GM06990 (cell line): ENCODE results near the gene CUX1.

Source experiments
- DNase-seq: peaks from one replicate; pipeline ENCODE4 v3.0.0-alpha.2; 2011; ENCODE audit not compliant: insufficient read length; ENCODE audit errors: extremely low read depth
- H3K27me3 ChIP-seq: replicated peaks from 2 replicates; pipeline ENCODE4 v1.6.0; 2011; ENCODE audit warnings: low read length; ENCODE audit not compliant: control insufficient read depth, insufficient read depth
- H3K36me3 ChIP-seq: 2 replicates; pipeline ENCODE4 v1.5.1; 2011; ENCODE audit warnings: low read length; ENCODE audit not compliant: control insufficient read depth, insufficient read depth
- H3K4me3 ChIP-seq: replicated peaks from 2 replicates; pipeline ENCODE4 v1.5.1; 2011; ENCODE audit warnings: low read depth, mild to moderate bottlenecking, control low read depth, low read length
- TF ChIP-seq, protein P1 (sequence below): IDR thresholded peaks from 2 replicates; pipeline ENCODE4 v1.5.1; 2011; ENCODE audit warnings: low read length, control low read depth, mild to moderate bottlenecking, inconsistent platforms; ENCODE audit not compliant: insufficient read depth, poor library complexity, severe bottlenecking

CUX1 gene

DNA sequence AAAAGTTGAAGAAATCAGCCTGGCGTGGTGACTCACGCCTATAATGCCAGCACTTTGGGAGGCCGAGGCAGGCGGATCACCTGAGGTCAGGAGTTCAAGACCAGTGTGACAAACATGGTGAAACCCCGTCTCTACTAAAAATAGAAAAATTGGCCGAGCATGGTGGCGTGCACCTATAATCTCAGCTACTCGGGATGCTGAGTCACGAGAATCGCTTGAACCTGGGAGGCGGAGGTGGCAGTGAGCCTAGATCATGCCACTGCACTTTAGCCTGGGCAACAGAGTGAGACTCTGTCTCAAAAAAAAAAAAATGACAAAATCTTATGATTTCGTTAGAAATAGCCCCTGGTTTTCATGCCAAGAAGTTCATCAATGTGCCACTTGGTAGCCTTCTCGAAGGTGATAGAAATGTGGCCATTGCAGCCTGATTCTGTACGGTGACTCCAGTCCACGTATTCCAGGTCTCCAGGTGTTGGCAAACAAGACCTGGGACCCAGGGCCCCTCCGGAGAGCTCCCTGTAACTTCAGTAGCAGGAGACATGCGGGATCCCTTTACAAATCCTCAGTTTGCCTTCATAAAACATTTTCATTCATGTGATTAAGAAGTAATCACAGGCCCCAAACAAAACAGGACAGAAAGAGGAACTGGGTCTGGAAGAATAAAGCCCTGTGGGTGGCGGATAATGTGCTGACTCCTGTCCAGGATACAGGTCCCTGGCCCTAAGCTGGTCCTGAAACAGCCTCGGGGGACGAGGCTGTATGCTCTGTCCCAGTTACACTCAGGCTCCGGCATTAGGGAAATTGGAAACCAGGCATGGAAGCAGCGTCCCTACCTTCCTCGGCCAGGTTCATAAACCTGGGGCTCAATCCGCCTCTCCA is 262.0 kb downstream of the CUX1 start:
- Histone ChIP-seq H3K4me3 (no peak overlapping the region), H3K27me3 (no peaks in the 10 kb centered on the region), H3K36me3 (no peaks in the 10 kb centered on the region; the same call in none of the 2 replicates)
- no peak for DNase-seq
- TF ChIP-seq, protein P1, sequence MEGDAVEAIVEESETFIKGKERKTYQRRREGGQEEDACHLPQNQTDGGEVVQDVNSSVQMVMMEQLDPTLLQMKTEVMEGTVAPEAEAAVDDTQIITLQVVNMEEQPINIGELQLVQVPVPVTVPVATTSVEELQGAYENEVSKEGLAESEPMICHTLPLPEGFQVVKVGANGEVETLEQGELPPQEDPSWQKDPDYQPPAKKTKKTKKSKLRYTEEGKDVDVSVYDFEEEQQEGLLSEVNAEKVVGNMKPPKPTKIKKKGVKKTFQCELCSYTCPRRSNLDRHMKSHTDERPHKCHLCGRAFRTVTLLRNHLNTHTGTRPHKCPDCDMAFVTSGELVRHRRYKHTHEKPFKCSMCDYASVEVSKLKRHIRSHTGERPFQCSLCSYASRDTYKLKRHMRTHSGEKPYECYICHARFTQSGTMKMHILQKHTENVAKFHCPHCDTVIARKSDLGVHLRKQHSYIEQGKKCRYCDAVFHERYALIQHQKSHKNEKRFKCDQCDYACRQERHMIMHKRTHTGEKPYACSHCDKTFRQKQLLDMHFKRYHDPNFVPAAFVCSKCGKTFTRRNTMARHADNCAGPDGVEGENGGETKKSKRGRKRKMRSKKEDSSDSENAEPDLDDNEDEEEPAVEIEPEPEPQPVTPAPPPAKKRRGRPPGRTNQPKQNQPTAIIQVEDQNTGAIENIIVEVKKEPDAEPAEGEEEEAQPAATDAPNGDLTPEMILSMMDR: no peak

DNA sequence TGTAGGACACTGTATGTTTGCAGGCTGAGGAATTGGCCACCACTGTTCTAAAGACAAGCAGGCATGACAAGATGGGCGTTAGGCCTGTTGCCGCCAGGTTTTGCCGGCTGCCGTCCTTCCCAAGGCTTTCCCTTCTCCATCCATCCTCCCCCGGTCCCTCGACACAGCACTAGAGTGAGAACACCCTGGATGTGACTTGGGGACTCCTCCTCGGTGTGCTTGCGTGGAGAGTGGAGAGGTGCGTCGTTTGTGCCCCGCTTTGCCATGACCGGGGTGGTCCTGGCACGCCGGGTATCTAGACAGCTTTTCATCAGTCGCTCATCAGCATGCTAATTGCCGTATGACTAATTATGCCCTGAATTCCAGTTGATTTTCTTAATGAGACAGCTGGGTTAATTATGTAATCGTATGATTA is 262.6 kb downstream of the CUX1 start:
- TF ChIP-seq, protein P1: no peak
- no peak for DNase-seq
- no peaks in the 10 kb centered on the region for H3K27me3 ChIP-seq
- H3K36me3 ChIP-seq: no peaks in the 10 kb centered on the region; the same call in none of the 2 replicates
- no peak overlapping the region for H3K4me3 ChIP-seq

DNA sequence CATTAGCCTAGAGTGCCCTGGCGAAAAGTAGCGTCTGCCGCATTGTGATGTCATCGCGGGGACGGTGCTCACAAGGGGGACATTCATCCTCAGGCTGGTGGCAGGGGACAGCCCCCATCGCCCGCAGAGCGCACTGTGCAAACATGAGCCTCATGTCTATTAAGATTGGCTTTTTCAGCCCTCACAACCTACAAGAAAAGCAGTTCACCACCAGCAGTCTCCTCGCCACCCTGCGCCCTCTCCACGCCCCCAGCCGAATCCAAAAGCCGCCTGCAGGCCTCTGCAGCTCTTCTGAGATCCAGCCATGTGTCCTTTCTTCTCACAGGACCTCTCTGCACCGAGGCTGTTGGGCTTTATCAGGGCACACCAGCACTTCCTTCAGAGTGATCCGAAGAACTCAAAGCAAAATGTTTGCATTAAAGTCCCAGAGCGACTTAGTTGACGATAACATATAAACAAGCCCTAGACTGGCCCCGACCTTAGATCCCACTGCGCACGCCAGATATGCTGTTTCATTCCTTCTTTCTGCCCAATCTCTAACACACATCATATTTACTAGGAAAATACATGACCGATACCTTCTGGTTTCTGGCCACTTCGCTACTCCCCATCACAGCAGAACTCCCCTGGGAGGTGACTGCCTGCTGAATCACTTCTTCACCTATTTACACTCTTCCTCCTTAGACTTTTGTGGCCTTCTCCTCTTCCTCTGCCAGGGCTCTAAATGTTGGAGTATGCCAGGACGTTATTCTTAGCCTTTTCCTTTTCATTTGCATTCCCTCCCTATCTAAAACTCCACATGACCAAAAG is 263.2 kb downstream of the CUX1 start:
- Histone ChIP-seq H3K4me3 (no peak overlapping the region), H3K27me3 (no peaks in the 10 kb centered on the region), H3K36me3 (no peaks in the 10 kb centered on the region; the same call in 1 of the 2 replicates)
- TF ChIP-seq, protein P1: no peak
- DNase-seq: no peak

DNA sequence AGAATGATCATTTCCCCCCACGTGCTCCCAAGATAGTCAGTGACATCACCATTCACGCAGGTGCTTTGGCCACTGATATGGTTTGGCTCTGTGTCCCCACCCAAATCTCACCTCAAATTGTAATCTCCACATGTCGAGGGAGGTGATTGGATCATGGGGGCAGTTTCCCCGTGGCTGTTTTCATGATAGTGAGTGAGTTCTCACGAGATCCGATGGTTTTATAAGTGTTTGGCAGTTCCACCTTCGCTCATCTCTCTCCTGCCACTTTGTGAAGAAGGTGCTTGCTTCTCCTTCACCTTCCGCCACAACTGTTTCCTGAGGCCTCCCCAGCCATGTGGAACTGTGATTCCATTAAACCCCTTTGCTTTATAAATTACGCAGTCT is 263.8 kb downstream of the CUX1 start:
- Histone ChIP-seq H3K4me3 (no peak overlapping the region), H3K36me3 (no peaks in the 10 kb centered on the region; the same call in 1 of the 2 replicates), H3K27me3 (no peaks in the 10 kb centered on the region)
- DNase-seq: no peak
- TF ChIP-seq, protein P1: no peak

DNA sequence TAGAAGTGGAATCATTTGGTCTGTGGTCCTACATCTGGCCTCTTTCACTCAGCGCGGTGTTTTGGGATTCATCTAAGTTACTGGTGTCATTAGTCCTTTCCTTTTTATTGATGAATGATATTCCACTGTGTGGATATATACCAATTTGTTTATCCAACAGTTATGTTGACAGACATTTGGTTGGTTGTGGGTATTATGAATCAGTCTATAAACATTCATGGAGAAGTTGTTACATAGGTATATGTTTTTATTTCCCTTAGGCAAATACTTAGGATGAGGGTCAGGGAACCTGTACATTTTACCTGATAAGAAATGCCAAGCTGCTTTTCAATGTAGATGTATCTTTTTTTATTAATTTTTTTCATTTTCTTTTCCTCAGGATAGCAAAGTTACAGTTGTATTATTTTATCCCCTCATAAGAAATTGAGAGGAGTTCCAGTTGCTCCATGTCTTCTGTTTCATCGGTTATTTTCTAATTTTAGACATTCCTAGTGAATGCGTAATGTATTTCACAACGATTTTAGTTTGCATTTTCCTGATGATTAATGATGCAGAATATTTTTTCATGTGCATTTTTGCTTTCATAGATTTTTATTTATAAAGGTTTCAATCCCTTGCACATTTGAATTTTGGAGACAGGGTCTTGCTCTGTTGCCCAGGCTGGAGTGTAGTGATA is 265.4 kb downstream of the CUX1 start:
- DNase-seq: no peak
- Histone ChIP-seq H3K4me3 (no peak overlapping the region), H3K27me3 (no peaks in the 10 kb centered on the region), H3K36me3 (no peaks in the 10 kb centered on the region; the same call in 1 of the 2 replicates)
- TF ChIP-seq, protein P1: no peak
